ENCODE measurements around the gene SLC35E4.

Gene SLC35E4

GRCh38 chr22:30687358-30687757, 51.8 kb downstream of the SLC35E4 start:
- no peak for FAIRE-seq
- DNase-seq (ENCODE audit: low spot score) = no peak

- FAIRE-seq = no peak
- no peak for DNase-seq (ENCODE audit: low spot score)
Observed at GRCh38 chr22:30689622-30690021, 54.0 kb downstream of the SLC35E4 start.

DNA sequence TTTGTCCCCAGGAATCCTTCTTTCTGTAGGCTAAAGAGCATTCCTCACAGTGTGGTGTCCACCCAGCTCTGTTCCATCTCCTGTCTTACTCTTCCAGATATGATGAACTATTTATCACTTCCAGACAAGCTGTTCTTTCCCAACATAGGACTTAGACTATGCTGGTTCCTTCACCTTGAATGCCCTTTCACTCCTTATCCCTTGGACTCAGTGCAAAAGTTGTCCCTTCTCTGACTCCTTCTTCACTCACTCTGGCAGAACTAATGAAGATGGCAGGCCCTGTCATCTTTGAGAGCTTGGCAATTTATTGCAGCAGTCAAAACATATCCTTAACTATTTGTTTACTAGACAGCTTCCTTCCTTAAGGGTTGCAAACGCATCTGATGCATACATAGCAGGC, 55.6 kb downstream of the SLC35E4 start:
- FAIRE-seq = no peak
- DNase-seq (ENCODE audit: low spot score) = no peak

GRCh38 chr22:30694171-30694639, 58.6 kb downstream of the SLC35E4 start:
- DNase-seq (ENCODE audit: low spot score) = no peak
- no peak for FAIRE-seq

- FAIRE-seq (no peak), DNase-seq (ENCODE audit: low spot score) (no peak)
Observed at GRCh38 chr22:30694640-30695350, 59.2 kb downstream of the SLC35E4 start, which contains the start of gene OSBP2. Gene OSBP2 (plus strand): TSS chr22:30694874. CDS start chr22:30694910, 36 bp downstream.

DNA sequence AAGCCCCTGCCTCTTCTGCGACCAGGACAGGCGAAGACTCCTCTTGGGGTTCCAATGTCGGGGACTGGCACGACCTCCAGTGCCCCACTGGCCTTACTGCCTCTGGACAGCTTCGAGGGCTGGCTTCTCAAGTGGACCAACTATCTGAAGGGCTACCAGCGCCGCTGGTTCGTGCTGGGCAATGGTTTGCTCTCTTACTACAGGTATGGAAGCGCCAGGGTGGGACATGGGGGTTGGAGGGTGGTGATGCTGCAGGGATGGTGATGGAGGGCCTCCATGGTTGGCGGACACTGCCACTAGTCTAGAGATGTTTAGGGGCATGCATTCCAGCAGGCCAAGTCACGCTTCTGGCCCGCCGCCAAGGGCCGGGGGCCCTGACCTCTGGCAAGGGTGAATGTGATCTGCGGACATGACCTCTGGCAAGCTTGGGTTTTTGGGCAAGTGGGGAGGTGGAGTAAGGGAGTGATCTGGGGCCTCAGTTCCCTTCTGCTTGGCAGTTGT, 59.8 kb downstream of the SLC35E4 start:
- FAIRE-seq = no peak
- DNase-seq (ENCODE audit: low spot score) = no peak

DNA sequence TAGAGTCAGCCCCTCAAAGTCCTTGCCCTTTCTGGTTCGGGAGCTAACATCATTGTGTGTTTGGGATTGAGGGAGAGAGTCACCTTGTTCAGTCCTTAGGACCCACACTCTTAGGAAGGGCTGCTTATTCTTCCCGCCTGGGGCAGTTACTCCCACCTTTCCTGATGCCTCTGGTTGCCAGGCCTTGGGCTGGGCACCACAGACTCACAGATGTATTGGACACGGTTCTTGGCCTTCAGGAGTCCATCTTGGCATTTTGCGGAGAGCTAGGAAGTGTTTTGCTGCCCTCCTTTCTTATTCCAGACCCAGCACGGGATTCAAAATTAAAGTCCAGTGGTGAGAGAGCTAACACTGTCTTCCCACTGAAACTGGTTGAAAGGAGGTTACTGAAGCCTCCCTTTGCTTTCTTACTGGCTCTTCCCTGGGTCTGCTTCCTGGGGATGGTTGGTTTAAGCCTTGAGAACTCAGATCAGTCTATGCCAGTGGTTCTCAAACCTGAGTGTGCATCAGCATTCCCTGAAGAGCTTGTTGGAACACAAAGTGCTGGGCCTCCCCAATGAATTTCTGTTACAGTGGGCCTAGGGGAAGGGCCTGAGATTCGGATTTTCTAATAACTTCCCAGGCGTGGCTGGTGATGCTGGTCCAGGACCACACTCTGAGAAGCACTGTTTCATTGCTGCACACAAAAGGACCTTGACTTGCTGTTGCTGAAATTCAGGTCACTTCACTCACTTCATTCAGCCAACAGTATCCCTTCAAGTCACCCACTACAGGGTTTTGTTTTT, 60.5 kb downstream of the SLC35E4 start:
- no peak for DNase-seq (ENCODE audit: low spot score)
- FAIRE-seq = no peak
